ENCODE data around the gene CNFN.

CNFN gene

DNA sequence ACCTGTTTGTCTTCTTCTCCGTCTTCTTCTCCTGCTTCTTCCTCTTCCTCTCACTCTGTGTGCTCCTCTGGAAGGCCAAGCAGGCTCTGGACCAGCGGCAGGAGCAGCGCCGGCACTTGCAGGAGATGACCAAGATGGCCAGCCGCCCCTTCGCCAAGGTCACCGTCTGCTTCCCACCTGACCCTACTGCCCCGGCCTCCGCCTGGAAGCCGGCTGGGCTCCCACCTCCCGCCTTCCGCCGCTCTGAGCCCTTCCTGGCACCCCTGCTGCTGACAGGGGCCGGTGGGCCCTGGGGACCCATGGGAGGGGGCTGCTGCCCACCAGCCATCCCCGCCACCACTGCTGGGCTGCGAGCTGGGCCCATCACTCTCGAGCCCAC, 13.9 kb downstream of the CNFN start:
- no peaks in the 10 kb centered on the region for H3K4me1 Mint-ChIP-seq
- TF ChIP-seq, protein P1, sequence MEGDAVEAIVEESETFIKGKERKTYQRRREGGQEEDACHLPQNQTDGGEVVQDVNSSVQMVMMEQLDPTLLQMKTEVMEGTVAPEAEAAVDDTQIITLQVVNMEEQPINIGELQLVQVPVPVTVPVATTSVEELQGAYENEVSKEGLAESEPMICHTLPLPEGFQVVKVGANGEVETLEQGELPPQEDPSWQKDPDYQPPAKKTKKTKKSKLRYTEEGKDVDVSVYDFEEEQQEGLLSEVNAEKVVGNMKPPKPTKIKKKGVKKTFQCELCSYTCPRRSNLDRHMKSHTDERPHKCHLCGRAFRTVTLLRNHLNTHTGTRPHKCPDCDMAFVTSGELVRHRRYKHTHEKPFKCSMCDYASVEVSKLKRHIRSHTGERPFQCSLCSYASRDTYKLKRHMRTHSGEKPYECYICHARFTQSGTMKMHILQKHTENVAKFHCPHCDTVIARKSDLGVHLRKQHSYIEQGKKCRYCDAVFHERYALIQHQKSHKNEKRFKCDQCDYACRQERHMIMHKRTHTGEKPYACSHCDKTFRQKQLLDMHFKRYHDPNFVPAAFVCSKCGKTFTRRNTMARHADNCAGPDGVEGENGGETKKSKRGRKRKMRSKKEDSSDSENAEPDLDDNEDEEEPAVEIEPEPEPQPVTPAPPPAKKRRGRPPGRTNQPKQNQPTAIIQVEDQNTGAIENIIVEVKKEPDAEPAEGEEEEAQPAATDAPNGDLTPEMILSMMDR (IDR thresholded peaks at IDR 0.05; ENCODE audit: unreplicated experiment in 3 of 3) = no peak

DNA sequence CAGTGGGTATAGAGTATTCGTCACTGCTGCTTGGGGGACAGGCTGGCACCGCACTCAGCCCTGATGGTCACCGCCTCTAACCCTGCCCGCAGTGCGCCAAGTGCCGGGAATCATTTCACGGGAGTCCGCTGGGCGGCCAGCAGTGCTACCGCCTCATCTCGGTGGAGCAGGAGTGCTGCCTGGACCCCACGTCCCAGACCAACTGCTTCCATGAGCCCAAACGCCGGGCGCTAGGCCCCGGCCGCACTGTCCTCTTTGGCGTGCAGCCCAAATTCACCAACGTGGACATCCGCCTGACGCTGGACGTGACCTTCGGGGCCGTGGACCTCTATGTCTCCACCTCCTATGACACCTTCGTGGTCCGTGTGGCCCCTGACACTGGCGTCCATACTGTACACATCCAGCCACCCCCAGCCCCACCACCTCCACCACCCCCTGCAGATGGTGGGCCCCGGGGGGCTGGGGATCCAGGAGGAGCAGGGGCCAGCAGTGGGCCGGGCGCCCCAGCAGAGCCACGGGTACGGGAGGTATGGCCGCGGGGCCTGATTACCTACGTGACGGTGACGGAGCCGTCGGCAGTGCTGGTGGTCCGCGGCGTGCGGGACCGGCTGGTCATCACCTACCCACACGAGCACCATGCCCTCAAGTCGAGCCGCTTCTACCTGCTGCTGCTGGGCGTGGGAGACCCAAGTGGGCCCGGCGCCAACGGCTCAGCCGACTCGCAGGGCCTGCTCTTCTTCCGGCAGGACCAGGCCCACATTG, 14.5 kb downstream of the CNFN start:
- H3K4me3 Mint-ChIP-seq = no peak overlapping the region
- H3K27ac Mint-ChIP-seq = no peak overlapping the region
- TF ChIP-seq, protein P1 (IDR thresholded peaks at IDR 0.05; ENCODE audit: unreplicated experiment in 3 of 3) = no peak
- H3K36me3 Mint-ChIP-seq (ENCODE audit: low read depth) = peaks cover 26% of the 10 kb centered on the region
- H3K27me3 Mint-ChIP-seq (ENCODE audit: low read depth) = peaks cover 3% of the 10 kb centered on the region
- no peaks in the 10 kb centered on the region for H3K4me1 Mint-ChIP-seq
- H3K9me3 Mint-ChIP-seq = no peaks in the 10 kb centered on the region

More for the DNA sequence above, 13.9 kb downstream of the CNFN start:
- H3K27me3 Mint-ChIP-seq (ENCODE audit: low read depth) = peaks cover 3% of the 10 kb centered on the region
- H3K9me3 Mint-ChIP-seq = no peaks in the 10 kb centered on the region
- no peak overlapping the region for H3K4me3 Mint-ChIP-seq
- H3K27ac Mint-ChIP-seq = no peak overlapping the region
- H3K36me3 Mint-ChIP-seq (ENCODE audit: low read depth) = peaks cover 26% of the 10 kb centered on the region

DNA sequence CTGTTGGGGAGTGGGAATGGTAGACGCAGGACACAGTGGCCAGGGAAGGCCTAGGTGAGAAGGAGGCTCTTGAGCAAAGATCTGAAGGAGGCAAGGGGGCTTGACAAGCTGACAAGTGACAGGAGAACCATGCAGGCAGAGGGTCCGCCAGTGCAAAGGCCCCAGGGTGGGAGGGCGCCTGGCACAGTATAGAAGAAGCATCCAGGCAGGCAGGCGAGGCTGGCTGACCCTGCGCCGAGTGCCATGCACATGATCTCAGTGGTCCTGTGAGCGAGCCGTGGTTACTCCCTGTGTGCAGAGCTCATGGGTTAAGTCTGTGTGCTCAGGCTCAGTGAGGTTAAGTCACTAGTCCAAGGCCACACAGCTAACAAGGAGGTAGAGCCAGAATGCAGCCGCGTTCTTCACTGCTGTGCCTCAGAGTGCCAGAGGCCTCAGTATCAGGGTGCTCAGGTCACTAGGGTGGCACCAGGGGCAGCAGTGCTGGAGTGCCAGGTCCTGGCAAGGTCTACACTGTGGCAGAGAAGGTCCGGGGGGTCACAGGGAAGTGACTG, 15.2 kb downstream of the CNFN start:
- H3K36me3 Mint-ChIP-seq (ENCODE audit: low read depth) = peaks cover 26% of the 10 kb centered on the region
- no peaks in the 10 kb centered on the region for H3K4me1 Mint-ChIP-seq
- H3K4me3 Mint-ChIP-seq = no peak overlapping the region
- no peaks in the 10 kb centered on the region for H3K9me3 Mint-ChIP-seq
- TF ChIP-seq, protein P1 (IDR thresholded peaks at IDR 0.05; ENCODE audit: unreplicated experiment in 3 of 3) = no peak
- peaks cover 3% of the 10 kb centered on the region for H3K27me3 Mint-ChIP-seq (ENCODE audit: low read depth)
- no peak overlapping the region for H3K27ac Mint-ChIP-seq

DNA sequence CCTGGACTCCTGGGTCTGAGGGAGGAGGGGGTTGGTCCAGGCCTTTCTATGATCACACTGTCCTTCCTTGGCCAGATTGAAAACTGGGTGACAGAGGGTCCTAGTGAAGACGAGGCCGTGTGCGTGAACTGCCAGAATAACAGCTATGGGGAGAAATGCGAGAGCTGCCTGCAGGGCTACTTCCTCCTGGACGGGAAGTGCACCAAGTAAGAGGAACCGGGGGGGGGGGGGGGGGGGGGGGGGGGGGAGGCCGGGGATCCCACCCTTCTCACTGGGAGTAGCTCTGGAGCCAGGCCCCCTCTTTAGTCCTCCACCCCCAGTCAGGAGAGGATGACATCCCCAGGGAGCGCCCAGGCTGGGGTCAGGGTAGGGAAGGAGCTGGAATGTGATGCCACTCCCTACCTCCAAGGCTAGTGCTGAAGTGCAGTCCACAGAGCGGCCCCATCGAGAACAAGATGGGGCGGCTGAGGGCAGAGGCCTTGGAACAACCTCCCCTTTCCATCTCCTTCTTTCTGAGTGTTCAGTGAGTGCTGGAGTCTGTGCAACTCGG, 19.4 kb downstream of the CNFN start:
- Mint-ChIP-seq H3K27ac (no peak overlapping the region), H3K4me3 (no peak overlapping the region), H3K9me3 (no peaks in the 10 kb centered on the region), H3K27me3 (ENCODE audit: low read depth) (no peaks in the 10 kb centered on the region), H3K36me3 (ENCODE audit: low read depth) (peaks cover 33% of the 10 kb centered on the region), H3K4me1 (peaks cover 12% of the 10 kb centered on the region)
- TF ChIP-seq, protein P1 (IDR thresholded peaks at IDR 0.05; ENCODE audit: unreplicated experiment in 3 of 3) = no peak

DNA sequence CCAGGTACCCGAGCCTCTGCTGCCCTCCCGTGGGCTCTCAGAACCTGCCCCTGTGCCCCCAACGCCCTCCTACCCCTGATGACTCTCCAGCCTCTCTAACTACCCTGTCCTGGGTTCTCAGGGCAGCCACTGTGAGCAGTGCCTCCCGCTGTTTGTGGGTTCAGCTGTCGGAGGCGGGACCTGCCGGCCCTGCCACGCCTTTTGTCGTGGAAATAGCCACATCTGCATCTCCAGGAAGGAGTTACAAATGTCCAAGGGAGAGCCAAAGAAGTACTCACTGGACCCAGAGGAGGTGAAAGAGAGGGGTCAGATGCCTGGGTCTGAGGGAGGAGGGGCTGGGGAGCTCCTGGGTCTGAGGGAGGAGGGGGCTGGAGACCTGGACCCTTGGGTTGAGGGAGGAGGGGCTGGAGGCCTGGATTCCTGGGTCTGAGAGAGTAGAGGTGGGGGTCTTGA, 20.0 kb downstream of the CNFN start:
- TF ChIP-seq, protein P1 (IDR thresholded peaks at IDR 0.05; ENCODE audit: unreplicated experiment in 3 of 3) = no peak
- no peak overlapping the region for H3K27ac Mint-ChIP-seq
- H3K27me3 Mint-ChIP-seq (ENCODE audit: low read depth) = no peaks in the 10 kb centered on the region

More for the DNA sequence above, 20.0 kb downstream of the CNFN start:
- peaks cover 32% of the 10 kb centered on the region for H3K36me3 Mint-ChIP-seq (ENCODE audit: low read depth)
- no peak overlapping the region for H3K4me3 Mint-ChIP-seq
- H3K9me3 Mint-ChIP-seq = no peaks in the 10 kb centered on the region
- H3K4me1 Mint-ChIP-seq = peaks cover 12% of the 10 kb centered on the region
